H9 (cell line): ENCODE measurements around the gene VASH1. TPM values are rescaled to one million over a fixed set of nuclear protein-coding genes. Genes with fewer than 3 reads are reported as not detected.
"Not testable (repeated sequence)": the region's sequence is repeated elsewhere in the genome, so short reads cannot be mapped to it uniquely, and the experiment has no call there.

Source experiments
- DNase-seq: peaks from one replicate; pipeline ENCODE4 v3.0.0-alpha.2; 2017
- H2AFZ ChIP-seq: one replicate; pipeline ENCODE4 v1.6.1; 2013; ENCODE audit warnings: mild to moderate bottlenecking, low read length, control low read depth, moderate library complexity
- H2AK5ac ChIP-seq: 2 replicates; pipeline ENCODE4 v1.6.1; 2013; ENCODE audit warnings: low read length, control low read depth, mixed read lengths; ENCODE audit not compliant: insufficient read length
- H2BK120ac ChIP-seq: one replicate; pipeline ENCODE4 v1.6.1; 2013; ENCODE audit warnings: low read depth, mild to moderate bottlenecking, low read length, control low read depth, inconsistent platforms; ENCODE audit not compliant: poor library complexity, severe bottlenecking
- H2BK12ac ChIP-seq: 2 replicates; pipeline ENCODE4 v1.6.1; 2013; ENCODE audit warnings: low read length, control low read depth, mixed read lengths, low read depth; ENCODE audit not compliant: insufficient read length
- H2BK15ac ChIP-seq: 2 replicates; pipeline ENCODE4 v1.6.1; 2013; ENCODE audit warnings: low read depth, low read length, control low read depth
- H2BK20ac ChIP-seq: one replicate; pipeline ENCODE4 v1.6.1; 2013; ENCODE audit warnings: low read depth, mild to moderate bottlenecking, low read length, control low read depth, inconsistent platforms; ENCODE audit not compliant: poor library complexity, severe bottlenecking
- H2BK5ac ChIP-seq: 2 replicates; pipeline ENCODE4 v1.6.1; 2013; ENCODE audit warnings: low read length, control low read depth, mixed read lengths; ENCODE audit not compliant: insufficient read length
- H3K14ac ChIP-seq: 2 replicates; pipeline ENCODE4 v1.6.1; 2013; ENCODE audit warnings: low read length, control low read depth; ENCODE audit not compliant: insufficient read depth
- H3K18ac ChIP-seq: 2 replicates; pipeline ENCODE4 v1.6.1; 2013; ENCODE audit warnings: low read depth, mild to moderate bottlenecking, mixed read lengths, low read length, control low read depth; ENCODE audit not compliant: insufficient read length
- H3K23ac ChIP-seq: 2 replicates; pipeline ENCODE4 v1.6.1; 2013; ENCODE audit warnings: low read length, control low read depth, mixed read lengths, low read depth; ENCODE audit not compliant: insufficient read length
- H3K23me2 ChIP-seq: 2 replicates; pipeline ENCODE4 v1.6.1; 2013; ENCODE audit warnings: low read depth, mild to moderate bottlenecking, mixed read lengths, low read length, control low read depth; ENCODE audit not compliant: insufficient read length, poor library complexity, severe bottlenecking
- H3K27ac ChIP-seq: 2 replicates; pipeline ENCODE4 v1.5.1; 2013; ENCODE audit warnings: low read length, control low read depth, mixed read lengths, low read depth; ENCODE audit not compliant: insufficient read length
- H3K27me3 ChIP-seq: 2 replicates; pipeline ENCODE4 v1.6.1; 2013; ENCODE audit warnings: low read length, control low read depth, inconsistent platforms; ENCODE audit not compliant: insufficient read depth
- H3K4ac ChIP-seq: 2 replicates; pipeline ENCODE4 v1.6.1; 2013; ENCODE audit warnings: low read depth, mild to moderate bottlenecking, control low read depth, inconsistent platforms, low read length, moderate library complexity
- H3K4me1 ChIP-seq: 2 replicates; pipeline ENCODE4 v1.6.1; 2013; ENCODE audit warnings: low read length, control low read depth, inconsistent platforms; ENCODE audit not compliant: insufficient read depth
- H3K4me2 ChIP-seq: 2 replicates; pipeline ENCODE4 v1.6.1; 2013; ENCODE audit warnings: low read length, control low read depth, mixed read lengths; ENCODE audit not compliant: insufficient read length, insufficient read depth
- H3K56ac ChIP-seq: 2 replicates; pipeline ENCODE4 v1.6.1; 2013; ENCODE audit warnings: low read depth, mild to moderate bottlenecking, mixed read lengths, low read length, control low read depth; ENCODE audit not compliant: insufficient read length
- H3K79me1 ChIP-seq: 2 replicates; pipeline ENCODE4 v1.6.1; 2013; ENCODE audit warnings: low read depth, mild to moderate bottlenecking, moderate library complexity, low read length, control low read depth, inconsistent platforms; ENCODE audit not compliant: insufficient read depth, poor library complexity, severe bottlenecking
- H3K79me2 ChIP-seq: 2 replicates; pipeline ENCODE4 v1.6.1; 2013; ENCODE audit warnings: low read length, control low read depth, inconsistent platforms; ENCODE audit not compliant: insufficient read depth
- H3K9ac ChIP-seq: 2 replicates; pipeline ENCODE4 v1.6.1; 2013; ENCODE audit warnings: low read length, control low read depth, mixed read lengths; ENCODE audit not compliant: insufficient read length; ENCODE audit errors: extremely low read depth
- H3K9me3 ChIP-seq: one replicate; pipeline ENCODE4 v1.6.1; 2013; ENCODE audit warnings: low read depth, low read length, inconsistent platforms; ENCODE audit not compliant: control insufficient read depth
- H3T11ph ChIP-seq: one replicate; pipeline ENCODE4 v1.6.1; 2013; ENCODE audit warnings: mild to moderate bottlenecking, low read length, control low read depth, inconsistent platforms
- H4K20me1 ChIP-seq: one replicate; pipeline ENCODE4 v1.6.1; 2013; ENCODE audit not compliant: control insufficient read depth, insufficient read length, insufficient read depth
- H4K5ac ChIP-seq: 2 replicates; pipeline ENCODE4 v1.6.1; 2013; ENCODE audit warnings: low read depth, mild to moderate bottlenecking, mixed read lengths, low read length, control low read depth; ENCODE audit not compliant: insufficient read length
- H4K8ac ChIP-seq: replicated peaks from 2 replicates; pipeline ENCODE4 v1.6.1; 2013; ENCODE audit warnings: low read length, control low read depth, mixed read lengths, low read depth; ENCODE audit not compliant: insufficient read length
- H4K91ac ChIP-seq: 2 replicates; pipeline ENCODE4 v1.6.1; 2013; ENCODE audit warnings: low read depth, mild to moderate bottlenecking, moderate library complexity, mixed read lengths, low read length, control low read depth; ENCODE audit not compliant: insufficient read length
- H3K27ac Mint-ChIP-seq, 3 experiments: 2 replicates in 2 of 3; 3 replicates in 1 of 3; pipeline ENCODE4 v1.8.0; 2020 to 2021; ENCODE audit warnings: mixed read lengths in 3 of 3, mild to moderate bottlenecking in 1 of 3, moderate library complexity in 1 of 3
- H3K27me3 Mint-ChIP-seq: 2 replicates; pipeline ENCODE4 v1.8.0; 2021; ENCODE audit warnings: low read depth, mild to moderate bottlenecking, moderate library complexity, mixed read lengths
- H3K36me3 Mint-ChIP-seq, 3 experiments: 2 replicates in 2 of 3; 3 replicates in 1 of 3; pipeline ENCODE4 v1.8.0; 2020 to 2021; ENCODE audit warnings: low read depth in 3 of 3, mixed read lengths in 3 of 3; ENCODE audit not compliant: insufficient read depth in 1 of 3
- H3K4me1 Mint-ChIP-seq, 2 experiments: 2 replicates each; pipeline ENCODE4 v1.8.0; 2020; ENCODE audit warnings: mixed read lengths in 2 of 2
- H3K4me3 Mint-ChIP-seq, 2 experiments: 2 replicates in 1 of 2; 3 replicates in 1 of 2; pipeline ENCODE4 v1.8.0; 2020 to 2021; ENCODE audit warnings: mild to moderate bottlenecking in 2 of 2, mixed read lengths in 2 of 2, moderate library complexity in 1 of 2
- H3K9me3 Mint-ChIP-seq, 2 experiments: 2 replicates in 1 of 2; 3 replicates in 1 of 2; pipeline ENCODE4 v1.8.0; 2020; ENCODE audit warnings: mild to moderate bottlenecking in 2 of 2, mixed read lengths in 2 of 2, moderate library complexity in 1 of 2
- WGBS: extraction: QIAGEN DNeasy Blood & Tissue Kit; methylation state at CpG from one replicate; pipeline ENCODE4 v1.1.7; 2013; ENCODE audit warnings: missing lambda C conversion rate, low lambda C conversion rate, mixed read lengths; ENCODE audit not compliant: insufficient read length; ENCODE audit errors: extremely low coverage; 5-methylcytosine and 5-hydroxymethylcytosine counted together
- total RNA-seq: library from RNA; stranded (reverse); gene quantifications from 2 replicates; pipeline ENCODE4 v1.2.1, GENCODE V29; 2021
- TF ChIP-seq, protein P1 (sequence below): fragments of 200-600 bp; sonication (generic); conservative IDR thresholded peaks from 3 replicates; pipeline ENCODE4 v1.8.0; 2021; ENCODE audit warnings: antibody characterized with exemption, mild to moderate bottlenecking

VASH1 gene
- total RNA-seq, 1 experiment from 2014 or later, result 5.8 TPM

DNA sequence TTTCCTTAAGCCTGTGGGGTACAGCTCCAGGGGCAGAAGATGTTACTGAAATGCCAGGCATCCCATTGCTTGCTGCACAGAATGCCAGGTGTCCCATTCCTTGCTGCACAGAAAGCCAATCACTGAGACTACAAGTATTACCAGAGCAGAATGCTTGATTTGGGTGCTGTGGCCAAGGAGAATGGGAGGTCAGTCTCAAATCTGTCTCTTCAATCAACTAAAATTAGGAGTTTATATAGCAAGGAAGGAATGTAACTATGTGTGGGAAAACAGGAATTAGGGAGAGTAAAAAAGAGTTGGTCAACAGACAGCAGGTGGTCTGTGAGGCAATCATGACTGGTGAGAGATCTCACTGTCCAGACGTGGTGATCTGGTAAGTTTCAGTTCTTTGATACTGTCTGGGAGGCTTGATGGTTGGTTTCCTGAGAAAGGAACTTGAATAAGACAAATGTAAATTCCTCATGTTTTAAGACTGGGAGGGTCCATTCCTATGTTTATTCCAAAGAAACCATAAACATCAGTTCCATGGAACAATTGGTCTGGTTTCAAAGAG lies 31.2 kb upstream of the VASH1 start:
- Histone ChIP-seq H2AFZ (no peak overlapping the region), H3T11ph (no peak overlapping the region), H3K4me1 (no peaks in the 10 kb centered on the region), H3K4ac (no peak overlapping the region), H3K79me2 (no peaks in the 10 kb centered on the region), H3K79me1 (no peaks in the 10 kb centered on the region), H2BK20ac (no peak overlapping the region), H2BK120ac (no peak overlapping the region), H3K23ac (no peak overlapping the region), H3K9me3 (no peaks in the 10 kb centered on the region), H3K9ac (no peak overlapping the region), H2BK12ac (no peak overlapping the region), H3K56ac (no peak overlapping the region), H3K27ac (no peak overlapping the region), H2BK15ac (no peak overlapping the region), H2AK5ac (no peak overlapping the region), H3K23me2 (no peaks in the 10 kb centered on the region), H3K14ac (no peak overlapping the region), H3K4me2 (no peak overlapping the region), H3K18ac (no peak overlapping the region), H4K91ac (no peak overlapping the region), H3K27me3 (no peaks in the 10 kb centered on the region), H4K5ac (no peak overlapping the region), H4K8ac (no peak overlapping the region), H4K20me1 (no peaks in the 10 kb centered on the region), H2BK5ac (no peak overlapping the region)
- TF ChIP-seq, protein P1, sequence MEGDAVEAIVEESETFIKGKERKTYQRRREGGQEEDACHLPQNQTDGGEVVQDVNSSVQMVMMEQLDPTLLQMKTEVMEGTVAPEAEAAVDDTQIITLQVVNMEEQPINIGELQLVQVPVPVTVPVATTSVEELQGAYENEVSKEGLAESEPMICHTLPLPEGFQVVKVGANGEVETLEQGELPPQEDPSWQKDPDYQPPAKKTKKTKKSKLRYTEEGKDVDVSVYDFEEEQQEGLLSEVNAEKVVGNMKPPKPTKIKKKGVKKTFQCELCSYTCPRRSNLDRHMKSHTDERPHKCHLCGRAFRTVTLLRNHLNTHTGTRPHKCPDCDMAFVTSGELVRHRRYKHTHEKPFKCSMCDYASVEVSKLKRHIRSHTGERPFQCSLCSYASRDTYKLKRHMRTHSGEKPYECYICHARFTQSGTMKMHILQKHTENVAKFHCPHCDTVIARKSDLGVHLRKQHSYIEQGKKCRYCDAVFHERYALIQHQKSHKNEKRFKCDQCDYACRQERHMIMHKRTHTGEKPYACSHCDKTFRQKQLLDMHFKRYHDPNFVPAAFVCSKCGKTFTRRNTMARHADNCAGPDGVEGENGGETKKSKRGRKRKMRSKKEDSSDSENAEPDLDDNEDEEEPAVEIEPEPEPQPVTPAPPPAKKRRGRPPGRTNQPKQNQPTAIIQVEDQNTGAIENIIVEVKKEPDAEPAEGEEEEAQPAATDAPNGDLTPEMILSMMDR, result no peak
- Mint-ChIP-seq H3K4me3 (no peak overlapping the region), H3K36me3 (peaks cover 0 to 3% (median 2%) of the 10 kb centered on the region in 3 experiments; a peak in 2 of 7 replicates), H3K4me1 (peaks cover 2 to 10% of the 10 kb centered on the region in 2 experiments), H3K27ac (no peak overlapping the region), H3K27me3 (peaks cover 7% of the 10 kb centered on the region; the same call in 1 of the 2 replicates), H3K9me3 (peaks cover 2 to 6% of the 10 kb centered on the region in 2 experiments; a peak in 2 of 5 replicates)
- DNase-seq, result no peak
- no CpG with 5 or more reads among the region's 1 CpG for WGBS

DNA sequence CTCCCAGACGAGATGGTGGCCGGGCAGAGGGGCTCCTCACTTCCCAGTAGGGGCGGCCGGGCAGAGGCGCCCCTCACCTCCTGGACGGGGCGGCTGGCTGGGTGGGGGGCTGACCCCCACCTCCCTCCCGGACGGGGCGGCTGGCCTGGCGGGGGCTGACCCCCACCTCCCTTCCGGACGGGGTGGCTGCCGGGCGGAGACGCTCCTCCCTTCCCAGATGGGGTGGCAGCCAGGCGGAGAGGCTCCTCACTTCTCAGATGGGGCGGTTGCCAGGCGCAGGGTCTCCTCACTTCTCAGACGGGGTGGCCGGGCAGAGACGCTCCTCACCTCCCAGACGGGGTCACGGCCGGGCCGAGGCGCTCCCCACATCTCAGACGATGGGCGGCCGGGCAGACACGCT lies 26.8 kb upstream of the VASH1 start:
- H3K36me3 Mint-ChIP-seq, H2BK120ac ChIP-seq, H4K8ac ChIP-seq, H2BK5ac ChIP-seq, H3K4me3 Mint-ChIP-seq, H3K23me2 ChIP-seq, H3K27me3 Mint-ChIP-seq, H3K4me1 Mint-ChIP-seq, H3K4me1 ChIP-seq, H2BK20ac ChIP-seq, H3K79me2 ChIP-seq, H3K27ac ChIP-seq, H4K91ac ChIP-seq, H3K9me3 ChIP-seq, H3K14ac ChIP-seq, H3K79me1 ChIP-seq, H3K27ac Mint-ChIP-seq, H3K18ac ChIP-seq, H2BK15ac ChIP-seq, H3K4ac ChIP-seq, H2BK12ac ChIP-seq, H4K5ac ChIP-seq, H3T11ph ChIP-seq, H3K27me3 ChIP-seq, H3K56ac ChIP-seq, DNase-seq, H2AFZ ChIP-seq, H3K23ac ChIP-seq, H3K9ac ChIP-seq, H3K4me2 ChIP-seq, H4K20me1 ChIP-seq, H2AK5ac ChIP-seq: not testable (repeated sequence)
- H3K9me3 Mint-ChIP-seq, result peaks cover 7 to 17% of the 10 kb centered on the region in 2 experiments
- no CpG with 5 or more reads among the region's 31 CpGs for WGBS
